Measurements from ENCODE around the gene CACNA1G.

The CACNA1G gene

GRCh38 chr17:50563092-50563511 is 2.6 kb downstream of the CACNA1G start:
- WGBS, result 17% methylated on average over 3 of the region's 4 CpGs
- H3K36me3 ChIP-seq (ENCODE audit: control insufficient read depth in 1 of 2, insufficient read depth in 2 of 2, low read depth in 1 of 2, low read length in 2 of 2), result no peaks in the 10 kb centered on the region
- no peak overlapping the region for H3K18ac ChIP-seq (ENCODE audit: low read depth in 1 of 2, low read length in 2 of 2)
- H4K91ac ChIP-seq (ENCODE audit: low read length), result no peak overlapping the region
- no peak for DNase-seq
- H3K27ac ChIP-seq (ENCODE audit: low read length, poor library complexity, severe bottlenecking), result no peak overlapping the region
- no peak overlapping the region for H2BK5ac ChIP-seq (ENCODE audit: low read depth, low read length, poor library complexity, severe bottlenecking)
- no peaks in the 10 kb centered on the region for H3K79me1 ChIP-seq (replicated peaks; ENCODE audit: low read length, poor library complexity, severe bottlenecking)
- H2BK120ac ChIP-seq (ENCODE audit: low read depth, low read length), result no peak overlapping the region
- H3K9ac ChIP-seq (ENCODE audit: low read length), result no peak overlapping the region
- H3K4me3 ChIP-seq (ENCODE audit: insufficient read depth in 1 of 2, low read depth in 1 of 2, low read length in 2 of 2), result no peak overlapping the region
- peaks cover 33% of the 10 kb centered on the region for H3K4me1 ChIP-seq (ENCODE audit: control insufficient read depth, insufficient read depth, low read depth, low read length)
- H3K4ac ChIP-seq (ENCODE audit: low read depth in 1 of 2, low read length in 2 of 2), result no peak overlapping the region
- no peak overlapping the region for H3K4me2 ChIP-seq (ENCODE audit: low read length, poor library complexity, severe bottlenecking)
- H2BK12ac ChIP-seq (ENCODE audit: low read length in 2 of 2), result no peak overlapping the region
- no peak overlapping the region for H4K8ac ChIP-seq (ENCODE audit: low read length)
- no peak overlapping the region for H2BK15ac ChIP-seq (ENCODE audit: low read depth, poor library complexity, severe bottlenecking)
- H2AK5ac ChIP-seq (ENCODE audit: low read length, severe bottlenecking), result no peak overlapping the region
- no peak overlapping the region for H3K23ac ChIP-seq (ENCODE audit: low read length in 2 of 2)
- peaks cover 40 to 84% of the 10 kb centered on the region in 2 experiments for H3K27me3 ChIP-seq (ENCODE audit: control insufficient read depth in 1 of 2, insufficient read depth in 1 of 2, low read length in 2 of 2)
- H3K9me3 ChIP-seq (ENCODE audit: control insufficient read depth, low read length), result no peaks in the 10 kb centered on the region
- no peak overlapping the region for H2AFZ ChIP-seq (ENCODE audit: low read depth, low read length)
- H3K14ac ChIP-seq (ENCODE audit: low read length in 2 of 2), result no peak overlapping the region

- whole genome bisulfite sequencing, result 37% methylated on average over 18 of the region's 19 CpGs
These were observed 4.4 kb downstream of the CACNA1G start for GRCh38 chr17:50564916-50565315.

GRCh38 chr17:50565402-50566350 is 5.2 kb downstream of the CACNA1G start:
- Histone ChIP-seq H2AK5ac (ENCODE audit: low read length, severe bottlenecking) (no peak overlapping the region), H3K4me1 (ENCODE audit: control insufficient read depth, insufficient read depth, low read depth, low read length) (peaks cover 16% of the 10 kb centered on the region), H3K4me2 (ENCODE audit: low read length, poor library complexity, severe bottlenecking) (no peak overlapping the region), H3K27me3 (ENCODE audit: control insufficient read depth in 1 of 2, insufficient read depth in 1 of 2, low read length in 2 of 2) (peaks cover 27 to 80% of the 10 kb centered on the region in 2 experiments), H3K79me1 (replicated peaks; ENCODE audit: low read length, poor library complexity, severe bottlenecking) (no peaks in the 10 kb centered on the region), H3K9me3 (ENCODE audit: control insufficient read depth, low read length) (no peaks in the 10 kb centered on the region), H3K14ac (ENCODE audit: low read length in 2 of 2) (no peak overlapping the region), H2BK120ac (ENCODE audit: low read depth, low read length) (no peak overlapping the region), H2BK15ac (ENCODE audit: low read depth, poor library complexity, severe bottlenecking) (no peak overlapping the region), H3K4ac (ENCODE audit: low read depth in 1 of 2, low read length in 2 of 2) (no peak overlapping the region), H3K4me3 (ENCODE audit: insufficient read depth in 1 of 2, low read depth in 1 of 2, low read length in 2 of 2) (no peak overlapping the region), H4K8ac (ENCODE audit: low read length) (no peak overlapping the region), H3K27ac (ENCODE audit: low read length, poor library complexity, severe bottlenecking) (no peak overlapping the region), H4K91ac (ENCODE audit: low read length) (no peak overlapping the region), H3K18ac (ENCODE audit: low read depth in 1 of 2, low read length in 2 of 2) (no peak overlapping the region), H3K36me3 (ENCODE audit: control insufficient read depth in 1 of 2, insufficient read depth in 2 of 2, low read depth in 1 of 2, low read length in 2 of 2) (no peaks in the 10 kb centered on the region), H3K9ac (ENCODE audit: low read length) (peak overlapping the region; percentile 82), H2AFZ (ENCODE audit: low read depth, low read length) (no peak overlapping the region), H2BK12ac (ENCODE audit: low read length in 2 of 2) (no peak overlapping the region), H2BK5ac (ENCODE audit: low read depth, low read length, poor library complexity, severe bottlenecking) (no peak overlapping the region), H3K23ac (ENCODE audit: low read length in 2 of 2) (no peak overlapping the region)
- DNase-seq, result peak; percentile 54
- WGBS, result 52% methylated on average over 7 of the region's 10 CpGs

More at GRCh38 chr17:50564916-50565315, 4.4 kb downstream of the CACNA1G start:
- Histone ChIP-seq H3K18ac (ENCODE audit: low read depth in 1 of 2, low read length in 2 of 2) (no peak overlapping the region), H3K4me3 (ENCODE audit: insufficient read depth in 1 of 2, low read depth in 1 of 2, low read length in 2 of 2) (peak overlapping the region in 1 of 2 experiments; percentile 43), H3K4me1 (ENCODE audit: control insufficient read depth, insufficient read depth, low read depth, low read length) (peaks cover 21% of the 10 kb centered on the region), H3K27ac (ENCODE audit: low read length, poor library complexity, severe bottlenecking) (no peak overlapping the region), H3K4ac (ENCODE audit: low read depth in 1 of 2, low read length in 2 of 2) (no peak overlapping the region), H4K8ac (ENCODE audit: low read length) (no peak overlapping the region), H4K91ac (ENCODE audit: low read length) (no peak overlapping the region), H3K27me3 (ENCODE audit: control insufficient read depth in 1 of 2, insufficient read depth in 1 of 2, low read length in 2 of 2) (peaks cover 29 to 76% of the 10 kb centered on the region in 2 experiments), H3K23ac (ENCODE audit: low read length in 2 of 2) (no peak overlapping the region), H2BK5ac (ENCODE audit: low read depth, low read length, poor library complexity, severe bottlenecking) (no peak overlapping the region), H2AFZ (ENCODE audit: low read depth, low read length) (no peak overlapping the region), H2AK5ac (ENCODE audit: low read length, severe bottlenecking) (no peak overlapping the region), H2BK12ac (ENCODE audit: low read length in 2 of 2) (no peak overlapping the region), H3K9me3 (ENCODE audit: control insufficient read depth, low read length) (no peaks in the 10 kb centered on the region), H3K4me2 (ENCODE audit: low read length, poor library complexity, severe bottlenecking) (no peak overlapping the region), H3K14ac (ENCODE audit: low read length in 2 of 2) (no peak overlapping the region), H3K36me3 (ENCODE audit: control insufficient read depth in 1 of 2, insufficient read depth in 2 of 2, low read depth in 1 of 2, low read length in 2 of 2) (no peaks in the 10 kb centered on the region), H3K79me1 (replicated peaks; ENCODE audit: low read length, poor library complexity, severe bottlenecking) (no peaks in the 10 kb centered on the region), H2BK15ac (ENCODE audit: low read depth, poor library complexity, severe bottlenecking) (no peak overlapping the region), H2BK120ac (ENCODE audit: low read depth, low read length) (no peak overlapping the region), H3K9ac (ENCODE audit: low read length) (peak overlapping the region; percentile 82)
- peak; percentile 59 for DNase-seq

- Histone ChIP-seq H2AK5ac (ENCODE audit: low read length, severe bottlenecking) (no peak overlapping the region), H3K4me3 (ENCODE audit: insufficient read depth in 1 of 2, low read depth in 1 of 2, low read length in 2 of 2) (no peak overlapping the region)
These were observed 6.4 kb downstream of the CACNA1G start for GRCh38 chr17:50566886-50567285.

More at GRCh38 chr17:50566886-50567285, 6.4 kb downstream of the CACNA1G start:
- Histone ChIP-seq H2AFZ (ENCODE audit: low read depth, low read length) (no peak overlapping the region), H3K9me3 (ENCODE audit: control insufficient read depth, low read length) (no peaks in the 10 kb centered on the region), H2BK5ac (ENCODE audit: low read depth, low read length, poor library complexity, severe bottlenecking) (no peak overlapping the region), H3K14ac (ENCODE audit: low read length in 2 of 2) (no peak overlapping the region), H3K9ac (ENCODE audit: low read length) (no peak overlapping the region), H2BK15ac (ENCODE audit: low read depth, poor library complexity, severe bottlenecking) (no peak overlapping the region), H4K91ac (ENCODE audit: low read length) (no peak overlapping the region), H3K4me1 (ENCODE audit: control insufficient read depth, insufficient read depth, low read depth, low read length) (peaks cover 8% of the 10 kb centered on the region), H3K18ac (ENCODE audit: low read depth in 1 of 2, low read length in 2 of 2) (no peak overlapping the region), H3K79me1 (replicated peaks; ENCODE audit: low read length, poor library complexity, severe bottlenecking) (no peaks in the 10 kb centered on the region), H3K27ac (ENCODE audit: low read length, poor library complexity, severe bottlenecking) (no peak overlapping the region), H3K23ac (ENCODE audit: low read length in 2 of 2) (no peak overlapping the region), H2BK120ac (ENCODE audit: low read depth, low read length) (no peak overlapping the region), H2BK12ac (ENCODE audit: low read length in 2 of 2) (no peak overlapping the region), H3K36me3 (ENCODE audit: control insufficient read depth in 1 of 2, insufficient read depth in 2 of 2, low read depth in 1 of 2, low read length in 2 of 2) (no peaks in the 10 kb centered on the region), H3K4ac (ENCODE audit: low read depth in 1 of 2, low read length in 2 of 2) (no peak overlapping the region), H4K8ac (ENCODE audit: low read length) (no peak overlapping the region), H3K4me2 (ENCODE audit: low read length, poor library complexity, severe bottlenecking) (no peak overlapping the region), H3K27me3 (ENCODE audit: control insufficient read depth in 1 of 2, insufficient read depth in 1 of 2, low read length in 2 of 2) (peaks cover 27 to 89% of the 10 kb centered on the region in 2 experiments)
- 55% methylated on average over 2 of the region's 2 CpGs for WGBS
- no peak for DNase-seq
